C4-2B (cell line): Measurements from ENCODE around the gene HSD11B1L.

Experiments used
- CTCF ChIP-seq: fragments of 450-650 bp; conservative IDR thresholded peaks from 2 replicates; pipeline ENCODE4 v1.5.1; 2017; ENCODE audit warnings: mild to moderate bottlenecking
- ZFX ChIP-seq: fragments of 450-650 bp; IDR thresholded peaks from 2 replicates; pipeline ENCODE4 v1.6.1; 2017

- TF ChIP-seq CTCF (no peak), ZFX (no peak)
These were observed 4.6 kb upstream of the HSD11B1L start for GRCh38 chr19:5676105-5676771.
